Calu3 (cell line): Measurements from ENCODE around the gene GAA. TPM values are rescaled to one million over a fixed set of nuclear protein-coding genes. Genes with fewer than 3 reads are reported as not detected.

ENCODE experiments used
- BruUV-seq: library from RNA; stranded (reverse); fragments of 400-500 nt; replicated peaks from 2 replicates; lab custom pipeline; 2021; lab: Mats Ljungman, UMichigan
- CTCF ChIA-PET: fragments of 300-600 bp; sonication (Branson Sonifier 250); formaldehyde crosslinking; loops from one replicate; lab custom pipeline; 2022; ENCODE audit warnings: antibody characterized with exemption; lab: Charles Lee
- DNase-seq: peaks from one replicate; pipeline ENCODE4 v3.0.0; 2022
- H3K27ac Mint-ChIP-seq: one replicate; pipeline ENCODE4 v1.8.0; 2022; ENCODE audit warnings: mixed read lengths; ENCODE audit not compliant: unreplicated experiment
- H3K27me3 Mint-ChIP-seq: one replicate; pipeline ENCODE4 v1.8.0; 2022; ENCODE audit warnings: mixed read lengths; ENCODE audit not compliant: unreplicated experiment
- H3K36me3 Mint-ChIP-seq: one replicate; pipeline ENCODE4 v1.8.0; 2022; ENCODE audit warnings: mild to moderate bottlenecking, moderate library complexity, mixed read lengths; ENCODE audit not compliant: insufficient read depth, unreplicated experiment
- H3K4me1 Mint-ChIP-seq: one replicate; pipeline ENCODE4 v1.8.0; 2022; ENCODE audit warnings: mild to moderate bottlenecking, low read depth, mixed read lengths; ENCODE audit not compliant: unreplicated experiment
- H3K4me3 Mint-ChIP-seq: one replicate; pipeline ENCODE4 v1.8.0; 2022; ENCODE audit warnings: mild to moderate bottlenecking, low read depth, moderate library complexity, mixed read lengths; ENCODE audit not compliant: unreplicated experiment
- H3K9me3 Mint-ChIP-seq: one replicate; pipeline ENCODE4 v1.8.0; 2022; ENCODE audit warnings: low read depth, mixed read lengths; ENCODE audit not compliant: unreplicated experiment
- intact Hi-C: fragments of 100-400 bp; cut with micrococcal nuclease; formaldehyde crosslinking; loops from one replicate; pipeline ENCODE4 v1.10.0; 2022; ENCODE audit not compliant: unreplicated experiment
- total RNA-seq: library from RNA; stranded (reverse); gene quantifications from 2 replicates; pipeline ENCODE4 v1.2.3, GENCODE V29; 2022
- TF ChIP-seq, protein P1 (sequence below): fragments of 200-600 bp; IDR thresholded peaks from one replicate; pipeline ENCODE4 v1.8.0; 2022; ENCODE audit warnings: antibody characterized with exemption; ENCODE audit not compliant: unreplicated experiment

The GAA gene
- total RNA-seq, 1 experiment from 2014 or later = 73.1 TPM

GRCh38 chr17:80081596-80081995, 19.8 kb upstream of the GAA start:
- no TSS peak for BruUV-seq
- DNase-seq = no peak
- intact Hi-C loops = no loop called here

DNA sequence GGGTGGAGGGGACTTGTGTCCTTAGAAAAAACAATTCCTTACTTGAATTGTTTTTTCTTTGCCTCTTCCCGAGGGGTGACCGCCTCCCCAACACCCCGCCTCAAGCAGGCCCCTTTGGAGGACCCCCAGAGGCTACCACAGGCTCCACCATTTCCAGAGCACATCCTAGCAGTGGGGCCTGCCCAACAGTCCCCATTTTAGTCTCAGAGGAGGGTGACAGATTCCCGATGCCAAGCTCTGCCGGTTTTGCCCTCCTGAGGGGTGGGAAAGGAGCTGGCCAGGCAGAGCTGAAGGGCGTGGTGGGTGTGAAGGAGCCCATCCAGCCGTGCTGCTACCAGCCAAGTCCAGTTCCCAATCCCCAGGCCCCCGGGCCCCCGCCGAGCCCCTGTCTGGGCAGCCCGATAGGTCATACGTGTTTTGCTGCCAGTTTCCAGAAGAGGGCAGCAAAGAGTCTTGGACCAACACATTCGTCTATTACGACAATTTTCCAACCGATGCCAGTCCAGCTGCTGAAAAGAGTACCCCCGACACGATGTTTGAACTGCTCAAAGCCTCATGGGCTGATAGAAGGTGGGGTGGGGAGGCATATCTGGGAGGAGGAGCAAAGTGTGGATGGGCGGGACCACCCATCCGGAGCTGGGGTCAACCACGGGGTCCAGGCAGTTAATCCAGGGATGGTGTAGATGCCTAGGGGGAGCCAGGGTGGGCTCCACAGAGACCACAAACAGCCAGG, 18.8 kb upstream of the GAA start:
- H3K9me3 Mint-ChIP-seq = no peaks in the 10 kb centered on the region
- CTCF ChIA-PET = interaction anchor here (0.7 to 2.1 kb wide), 3 partner anchors 14 to 74 kb away, joined by 3 to 9 read pairs (median 5); no protein-coding TSS in a partner anchor
- peaks cover 31% of the 10 kb centered on the region for H3K27me3 Mint-ChIP-seq
- peak; percentile 68 for DNase-seq
- no peak overlapping the region for H3K4me3 Mint-ChIP-seq
- BruUV-seq = no TSS peak
- no peaks in the 10 kb centered on the region for H3K4me1 Mint-ChIP-seq
- TF ChIP-seq, protein P1, sequence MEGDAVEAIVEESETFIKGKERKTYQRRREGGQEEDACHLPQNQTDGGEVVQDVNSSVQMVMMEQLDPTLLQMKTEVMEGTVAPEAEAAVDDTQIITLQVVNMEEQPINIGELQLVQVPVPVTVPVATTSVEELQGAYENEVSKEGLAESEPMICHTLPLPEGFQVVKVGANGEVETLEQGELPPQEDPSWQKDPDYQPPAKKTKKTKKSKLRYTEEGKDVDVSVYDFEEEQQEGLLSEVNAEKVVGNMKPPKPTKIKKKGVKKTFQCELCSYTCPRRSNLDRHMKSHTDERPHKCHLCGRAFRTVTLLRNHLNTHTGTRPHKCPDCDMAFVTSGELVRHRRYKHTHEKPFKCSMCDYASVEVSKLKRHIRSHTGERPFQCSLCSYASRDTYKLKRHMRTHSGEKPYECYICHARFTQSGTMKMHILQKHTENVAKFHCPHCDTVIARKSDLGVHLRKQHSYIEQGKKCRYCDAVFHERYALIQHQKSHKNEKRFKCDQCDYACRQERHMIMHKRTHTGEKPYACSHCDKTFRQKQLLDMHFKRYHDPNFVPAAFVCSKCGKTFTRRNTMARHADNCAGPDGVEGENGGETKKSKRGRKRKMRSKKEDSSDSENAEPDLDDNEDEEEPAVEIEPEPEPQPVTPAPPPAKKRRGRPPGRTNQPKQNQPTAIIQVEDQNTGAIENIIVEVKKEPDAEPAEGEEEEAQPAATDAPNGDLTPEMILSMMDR = peak; percentile 69
- H3K36me3 Mint-ChIP-seq = peaks cover 5% of the 10 kb centered on the region
- intact Hi-C loops = loop anchor here (2.0 kb wide), 1 partner anchor 170 kb away; no protein-coding TSS in a partner anchor
- H3K27ac Mint-ChIP-seq = no peak overlapping the region

More at GRCh38 chr17:80081596-80081995, 19.8 kb upstream of the GAA start:
- Mint-ChIP-seq H3K27me3 (peaks cover 23% of the 10 kb centered on the region), H3K4me3 (no peak overlapping the region), H3K4me1 (no peaks in the 10 kb centered on the region), H3K36me3 (peaks cover 5% of the 10 kb centered on the region), H3K9me3 (no peaks in the 10 kb centered on the region), H3K27ac (no peak overlapping the region)
- TF ChIP-seq, protein P1 = no peak
- CTCF ChIA-PET = interaction anchor here (2.1 kb wide), 1 partner anchor 73 kb away, joined by 9 read pairs; no protein-coding TSS in a partner anchor

GRCh38 chr17:80083136-80083661, 18.2 kb upstream of the GAA start:
- Mint-ChIP-seq H3K36me3 (peaks cover 5% of the 10 kb centered on the region), H3K4me3 (no peak overlapping the region), H3K27me3 (peaks cover 31% of the 10 kb centered on the region), H3K9me3 (no peaks in the 10 kb centered on the region), H3K27ac (no peak overlapping the region), H3K4me1 (no peaks in the 10 kb centered on the region)
- TF ChIP-seq, protein P1 = no peak
- CTCF ChIA-PET = interaction anchor here (0.7 to 2.1 kb wide), 3 partner anchors 14 to 75 kb away, joined by 3 to 9 read pairs (median 5); no protein-coding TSS in a partner anchor
- no TSS peak for BruUV-seq
- no peak for DNase-seq
- intact Hi-C loops = loop anchor here (2.0 kb wide), 1 partner anchor 170 kb away; no protein-coding TSS in a partner anchor

DNA sequence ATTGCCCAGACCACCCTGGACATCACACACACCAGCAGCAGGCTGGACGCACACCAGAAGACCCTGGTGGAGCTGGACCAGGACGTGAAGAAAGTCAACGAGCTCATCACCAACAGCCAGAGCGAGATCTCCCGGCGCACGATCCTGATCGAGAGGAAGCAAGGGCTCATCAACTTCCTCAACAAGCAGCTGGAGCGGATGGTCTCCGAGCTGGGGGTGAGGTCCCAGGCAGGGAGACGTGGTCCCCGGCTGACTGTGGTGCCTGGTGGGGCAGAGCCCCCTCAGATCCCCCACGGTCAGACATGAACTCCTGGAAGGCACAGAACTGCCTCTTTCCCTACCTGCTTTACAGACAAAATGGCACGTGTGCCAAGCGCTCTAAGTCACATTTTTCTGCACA, 16.6 kb upstream of the GAA start:
- TF ChIP-seq, protein P1 = no peak
- BruUV-seq = no TSS peak
- H3K27me3 Mint-ChIP-seq = peaks cover 31% of the 10 kb centered on the region
- no peaks in the 10 kb centered on the region for H3K9me3 Mint-ChIP-seq
- H3K27ac Mint-ChIP-seq = no peak overlapping the region
- H3K4me3 Mint-ChIP-seq = no peak overlapping the region
- H3K4me1 Mint-ChIP-seq = no peaks in the 10 kb centered on the region
- DNase-seq = no peak
- peaks cover 5% of the 10 kb centered on the region for H3K36me3 Mint-ChIP-seq
- CTCF ChIA-PET = no interaction called here
- intact Hi-C loops = no loop called here
